Frontal cortex (tissue), 4 donors: Measurements from ENCODE around the gene IFIH1. TPM values are rescaled to one million over a fixed set of nuclear protein-coding genes. Genes with fewer than 3 reads are reported as not detected.

Experiments used
- DNase-seq, 2 donors: peaks; one replicate each; pipeline ENCODE4 v3.0.0; 2012; ENCODE audit warnings: low spot score in 2 of 2
- FAIRE-seq: peaks from 2 replicates; lab custom pipeline; 2012; peaks lifted over from hg19 to GRCh38; lab: Jason Lieb, UNC
- total RNA-seq: library from RNA; depleted of rRNA; stranded (reverse); fragments of >200 nt; gene quantifications from one replicate; pipeline ENCODE4 v1.2.3, GENCODE V29; 2014
- donor health status: control.
- donor health status: control.
- donor health status: control.

The IFIH1 gene
- total RNA-seq, 1 donor from 2014 or later = 2.0 TPM

DNA sequence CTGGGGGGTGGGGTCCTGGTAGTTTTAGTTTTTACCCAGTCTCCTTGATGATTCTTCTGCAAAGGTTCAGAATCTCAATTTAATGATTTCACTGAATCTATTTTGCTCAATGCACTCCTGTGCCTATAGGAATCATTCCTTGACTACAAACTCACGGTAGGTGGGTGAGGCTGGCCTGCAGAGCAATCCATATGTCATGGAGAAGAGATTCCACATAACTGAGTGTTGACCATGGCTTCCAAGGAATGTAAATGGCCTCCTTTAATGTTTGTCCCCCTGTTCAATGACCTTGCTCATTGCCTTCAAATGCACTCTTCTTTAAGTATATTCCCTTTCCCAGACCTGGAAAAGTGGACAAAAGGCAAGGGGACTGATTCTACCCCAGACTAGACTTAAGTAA lies 87.7 kb downstream of the IFIH1 start:
- FAIRE-seq (no peak), DNase-seq (no peak)

DNA sequence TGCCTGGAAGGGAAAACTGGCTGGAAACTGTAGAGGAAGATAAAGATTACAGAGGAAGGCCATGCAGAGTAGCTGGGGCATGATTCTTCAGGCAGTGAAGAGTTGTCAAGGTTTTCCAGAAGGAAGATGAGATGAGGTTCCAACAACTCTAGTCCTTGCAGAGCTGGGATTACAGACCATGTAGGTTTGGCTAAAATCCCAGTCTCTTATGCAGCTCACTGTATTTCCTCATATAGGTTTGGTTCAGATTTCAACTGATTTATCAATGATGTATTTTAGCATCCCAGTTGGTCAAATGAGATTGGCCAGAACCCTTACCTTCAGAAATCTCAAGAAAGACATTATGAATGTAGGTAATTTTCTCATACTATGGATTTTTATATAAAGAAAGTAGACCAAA lies 91.6 kb downstream of the IFIH1 start:
- FAIRE-seq = no peak

GRCh38 chr2:162221064-162221463 lies 97.4 kb downstream of the IFIH1 start:
- DNase-seq (peak; percentile 16 to 22), FAIRE-seq (no peak)

More for the DNA sequence above, 91.6 kb downstream of the IFIH1 start:
- no peak for DNase-seq

DNA sequence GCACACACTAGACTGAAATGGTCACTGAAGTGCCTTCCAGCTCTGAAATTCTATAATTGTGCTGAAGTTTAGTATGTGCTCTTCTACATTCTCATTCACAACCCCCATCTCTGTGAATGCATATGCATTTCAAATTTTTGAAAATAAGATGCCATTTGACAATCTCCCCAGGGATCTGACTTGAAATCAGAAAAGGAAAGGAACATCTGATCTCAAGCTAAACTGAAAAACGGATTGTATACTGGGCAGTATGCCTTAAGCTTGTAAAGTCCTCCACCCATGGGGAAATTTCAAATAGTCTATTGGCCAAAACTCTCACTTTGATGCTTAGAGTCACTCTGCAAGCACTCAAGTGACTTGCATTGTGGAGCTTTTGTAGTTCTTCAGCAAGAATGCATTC lies 98.1 kb downstream of the IFIH1 start:
- DNase-seq = no peak
- no peak for FAIRE-seq

DNA sequence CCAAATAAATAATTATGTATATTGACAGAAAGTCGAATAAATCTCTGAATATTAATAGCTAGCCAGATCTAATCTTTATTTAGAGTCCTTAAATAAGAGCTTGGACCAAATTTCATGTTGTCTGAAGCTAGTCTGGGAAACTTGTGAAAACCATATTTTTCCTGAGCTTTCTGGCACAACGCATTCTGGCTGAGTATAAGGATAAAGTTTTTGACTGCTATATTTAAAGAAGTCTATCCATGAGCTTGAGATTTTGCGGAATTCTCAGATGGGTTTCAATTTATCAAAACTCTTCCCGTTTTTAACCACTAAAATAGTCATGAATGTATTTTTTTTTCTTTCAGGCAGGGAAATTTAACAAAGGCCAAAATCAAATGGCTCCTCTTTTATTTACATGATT lies 99.1 kb downstream of the IFIH1 start:
- FAIRE-seq (no peak), DNase-seq (no peak)

DNA sequence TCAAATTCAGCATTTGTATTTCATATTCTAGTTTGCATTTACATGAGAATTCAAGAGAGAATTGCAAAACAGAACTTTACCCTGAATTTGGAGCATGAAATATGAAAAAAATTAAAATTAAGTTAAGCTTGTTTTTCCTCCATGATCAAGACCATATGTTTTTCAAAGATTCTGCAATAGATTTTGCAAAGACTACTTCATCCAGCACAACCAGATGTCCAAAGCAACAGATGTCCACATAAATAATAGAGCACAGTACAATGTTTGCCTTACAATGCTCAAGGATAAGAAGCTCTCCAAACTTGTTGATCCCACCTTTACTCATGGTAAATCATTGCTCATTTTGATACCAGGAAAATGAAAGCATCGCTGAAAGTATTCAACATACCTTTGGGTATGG lies 100.9 kb downstream of the IFIH1 start:
- FAIRE-seq (no peak), DNase-seq (no peak)

Other genes with a start within 250 kb of the IFIH1 start
- 8.6 TPM for gene DPP4, start 244.5 kb downstream of the IFIH1 start, total RNA-seq
- 0.41 TPM for gene GCG, start 166.4 kb downstream of the IFIH1 start, total RNA-seq
- 2.4 TPM for gene FAP, start 75.2 kb downstream of the IFIH1 start, total RNA-seq
- gene GCA, start 25.4 kb upstream of the IFIH1 start, total RNA-seq = 17.9 TPM